PC-9 (cell line): ENCODE results near the gene SSC5D. TPM values are rescaled to one million over a fixed set of nuclear protein-coding genes. Genes with fewer than 3 reads are reported as not detected.

Source experiments
- BruUV-seq: library from RNA; stranded (reverse); fragments of 400-500 nt; replicated peaks from 2 replicates; lab custom pipeline; 2021; lab: Mats Ljungman, UMichigan
- CTCF ChIA-PET: fragments of 300-600 bp; sonication (Branson Sonifier 250); formaldehyde crosslinking; loops from one replicate; lab custom pipeline; 2022; ENCODE audit warnings: antibody characterized with exemption; lab: Charles Lee
- POLR2A ChIA-PET: fragments of 300-600 bp; sonication (Branson Sonifier 250); formaldehyde crosslinking; loops from one replicate; lab custom pipeline; 2022; ENCODE audit warnings: antibody characterized with exemption; ENCODE audit not compliant: unreplicated experiment; lab: Charles Lee
- DNase-seq, 2 experiments: peaks; one replicate each; pipeline versions ENCODE4 v3.0.0 to v3.0.0-alpha.2; 2015 to 2022; ENCODE audit warnings: mixed read lengths in 1 of 2
- H2AFZ ChIP-seq: fragments of 200-600 bp; sonication (generic); 2 replicates; pipeline ENCODE4 v1.8.1; 2017; ENCODE audit warnings: antibody characterized with exemption
- H3F3A ChIP-seq: fragments of 200-600 bp; sonication (generic); 2 replicates; pipeline ENCODE4 v1.8.1; 2017; ENCODE audit warnings: antibody characterized with exemption, mild to moderate bottlenecking, low read depth; ENCODE audit not compliant: insufficient read depth
- H3K27ac ChIP-seq: fragments of 200-600 bp; sonication (generic); 2 replicates; pipeline ENCODE4 v1.6.1; 2016; ENCODE audit warnings: mixed run types
- H3K27me3 ChIP-seq: fragments of 200-600 bp; sonication (generic); 2 replicates; pipeline ENCODE4 v1.6.1; 2016; ENCODE audit warnings: low read depth, mixed run types; ENCODE audit not compliant: insufficient read depth
- H3K36me3 ChIP-seq: fragments of 200-600 bp; sonication (generic); 2 replicates; pipeline ENCODE4 v1.6.1; 2016; ENCODE audit warnings: low read depth, mixed run types
- H3K4me1 ChIP-seq: fragments of 200-600 bp; sonication (generic); replicated peaks from 2 replicates; pipeline ENCODE4 v1.6.1; 2016; ENCODE audit warnings: mixed run types; ENCODE audit not compliant: insufficient read depth
- H3K4me2 ChIP-seq: fragments of 200-600 bp; sonication (generic); 2 replicates; pipeline ENCODE4 v1.6.1; 2017; ENCODE audit warnings: mixed run types
- H3K4me3 ChIP-seq: fragments of 200-600 bp; sonication (generic); 2 replicates; pipeline ENCODE4 v1.6.1; 2016; ENCODE audit warnings: mixed run types
- H3K79me2 ChIP-seq: fragments of 200-600 bp; sonication (generic); 2 replicates; pipeline ENCODE4 v1.6.1; 2017; ENCODE audit warnings: low read depth, mixed run types
- H3K9me2 ChIP-seq: fragments of 200-600 bp; sonication (generic); 2 replicates; pipeline ENCODE4 v1.8.1; 2017; ENCODE audit warnings: mild to moderate bottlenecking; ENCODE audit not compliant: insufficient read depth
- H3K9me3 ChIP-seq: fragments of 200-600 bp; sonication (generic); 2 replicates; pipeline ENCODE4 v1.8.1; 2016; ENCODE audit warnings: low read depth; ENCODE audit not compliant: insufficient read depth
- H4K20me1 ChIP-seq: fragments of 200-600 bp; sonication (generic); 2 replicates; pipeline ENCODE4 v1.8.1; 2017; ENCODE audit not compliant: insufficient read depth
- CTCF ChIP-seq: fragments of 200-600 bp; sonication (generic); conservative IDR thresholded peaks from 2 replicates; pipeline ENCODE4 v1.6.1; 2017; ENCODE audit warnings: mixed run types, antibody characterized with exemption, mild to moderate bottlenecking, moderate library complexity
- EZH2 ChIP-seq: fragments of 200-600 bp; sonication (generic); IDR thresholded peaks from 2 replicates; pipeline ENCODE4 v1.8.0; 2017; ENCODE audit warnings: antibody characterized with exemption, low read depth
- intact Hi-C: fragments of 100-400 bp; cut with micrococcal nuclease; formaldehyde crosslinking; loops from one replicate; pipeline ENCODE4 v1.10.0; 2022; ENCODE audit not compliant: unreplicated experiment
- total RNA-seq: library from RNA; stranded (reverse); gene quantifications from 2 replicates; pipeline ENCODE4 v1.2.3, GENCODE V29; 2021

SSC5D gene
- total RNA-seq, 1 experiment from 2014 or later: 3.9 TPM

GRCh38 chr19:55488986-55489710 lies 912 bp downstream of the SSC5D start:
- no peak overlapping the region for H3K4me3 ChIP-seq
- no peak for TF ChIP-seq CTCF
- no peak for TF ChIP-seq EZH2
- H3K27me3 ChIP-seq: peaks cover 3% of the 10 kb centered on the region; the same call in 1 of the 2 replicates
- POLR2A ChIA-PET: interaction anchor here (0.6 kb wide), 1 partner anchor 14 kb away, joined by 5 read pairs; no protein-coding TSS in a partner anchor
- intact Hi-C loops: no loop called here
- H3K79me2 ChIP-seq: no peaks in the 10 kb centered on the region; the same call in 1 of the 2 replicates
- BruUV-seq: no TSS peak
- H4K20me1 ChIP-seq: no peaks in the 10 kb centered on the region; the same call in 1 of the 2 replicates
- no peaks in the 10 kb centered on the region for H3K9me2 ChIP-seq
- no peak overlapping the region for H3K4me2 ChIP-seq
- no peak overlapping the region for H2AFZ ChIP-seq
- no peaks in the 10 kb centered on the region for H3K9me3 ChIP-seq
- no peaks in the 10 kb centered on the region for H3K36me3 ChIP-seq
- CTCF ChIA-PET: interaction anchor here (0.8 kb wide), 1 partner anchor 137 kb away, joined by 10 read pairs; no protein-coding TSS in a partner anchor
- peaks cover 21% of the 10 kb centered on the region for H3K4me1 ChIP-seq
- H3K27ac ChIP-seq: no peak overlapping the region
- no peak for DNase-seq
- peaks cover 14% of the 10 kb centered on the region; the same call in 1 of the 2 replicates for H3F3A ChIP-seq

GRCh38 chr19:55489711-55490477 lies 1.7 kb downstream of the SSC5D start:
- Histone ChIP-seq H3K27ac (no peak overlapping the region), H2AFZ (no peak overlapping the region), H3K9me2 (no peaks in the 10 kb centered on the region), H3K36me3 (no peaks in the 10 kb centered on the region), H3K79me2 (no peaks in the 10 kb centered on the region; the same call in 1 of the 2 replicates), H4K20me1 (no peaks in the 10 kb centered on the region), H3K9me3 (no peaks in the 10 kb centered on the region), H3K4me3 (no peak overlapping the region), H3K27me3 (peaks cover 3% of the 10 kb centered on the region; the same call in 1 of the 2 replicates), H3K4me2 (no peak overlapping the region), H3F3A (peaks cover 14% of the 10 kb centered on the region; the same call in 1 of the 2 replicates), H3K4me1 (peaks cover 16% of the 10 kb centered on the region)
- ChIA-PET CTCF (no interaction called here), POLR2A (no interaction called here)
- BruUV-seq: no TSS peak
- no peak for DNase-seq
- TF ChIP-seq EZH2: no peak
- TF ChIP-seq CTCF: no peak
- intact Hi-C loops: no loop called here
